Measurements from ENCODE around the gene VPS35L. TPM values are rescaled to one million over a fixed set of nuclear protein-coding genes. Genes with fewer than 3 reads are reported as not detected.
A peak's percentile ranks its signal among the peaks of the same experiment; 100 is the strongest.

VPS35L gene
- polyA plus RNA-seq (2011; rRNA removed) (67.1 and 77.8 TPM in 2 replicates), polyA minus RNA-seq (2011; rRNA and poly(A)+ RNA removed) (90.3 and 146 TPM in 2 replicates)

- POLR2A ChIA-PET: interaction anchor here (0.7 to 1.8 kb wide), 9 partner anchors 9 to 765 kb away, joined by 3 to 22 read pairs (median 5); partner anchors contain the start of genes CCP110, GDE1, IQCK and KNOP1
- peak; percentile 99 for DNase-seq (ENCODE audit: low read depth, low spot score)
- no peaks in the 10 kb centered on the region for H3K9me3 ChIP-seq (ENCODE audit: control insufficient read depth, insufficient read depth, low read length)
- H3K4me3 ChIP-seq (ENCODE audit: low read depth, low read length): peak within 1 kb of the TSS; percentile 93
- peak within 1 kb of the TSS; percentile 80 for H3K27ac ChIP-seq (ENCODE audit: low read depth, low read length)
- CTCF ChIA-PET: interaction anchor here (0.5 to 5.4 kb wide), 28 partner anchors 10 to 994 kb away, joined by 3 to 39 read pairs (median 4); no protein-coding TSS in a partner anchor
- TF ChIP-seq CTCF (IDR thresholded peaks at IDR 0.05; ENCODE audit: low read depth, low read length): peak; percentile 68
- no peaks in the 10 kb centered on the region for H3K27me3 ChIP-seq (ENCODE audit: control insufficient read depth, insufficient read depth, low read length)
Measured at GRCh38 chr16:19555186-19555937, at the start of gene VPS35L. Gene VPS35L, plus strand, starts transcription at chr16:19555703. Its CDS starts 27 bp downstream, at chr16:19555730.

GRCh38 chr16:19506965-19507364 is 48.5 kb upstream of the VPS35L start:
- no peak for TF ChIP-seq CTCF (IDR thresholded peaks at IDR 0.05; ENCODE audit: low read depth, low read length)
- no peak for DNase-seq (ENCODE audit: low read depth, low spot score)
- ChIA-PET POLR2A (no interaction called here), CTCF (interaction anchor here (1.2 kb wide), 1 partner anchor 421 kb away, joined by 3 read pairs; no protein-coding TSS in a partner anchor)
- H3K27me3 ChIP-seq (ENCODE audit: control insufficient read depth, insufficient read depth, low read length): no peaks in the 10 kb centered on the region
- no peak overlapping the region for H3K27ac ChIP-seq (ENCODE audit: low read depth, low read length)
- H3K4me3 ChIP-seq (ENCODE audit: low read depth, low read length): no peak overlapping the region
- no peaks in the 10 kb centered on the region for H3K9me3 ChIP-seq (ENCODE audit: control insufficient read depth, insufficient read depth, low read length)

- Histone ChIP-seq H3K27me3 (ENCODE audit: control insufficient read depth, insufficient read depth, low read length) (no peaks in the 10 kb centered on the region), H3K9me3 (ENCODE audit: control insufficient read depth, insufficient read depth, low read length) (no peaks in the 10 kb centered on the region), H3K4me3 (ENCODE audit: low read depth, low read length) (no peak overlapping the region), H3K27ac (ENCODE audit: low read depth, low read length) (no peak overlapping the region)
- POLR2A ChIA-PET: no interaction called here
- no peak for DNase-seq (ENCODE audit: low read depth, low spot score)
- CTCF ChIA-PET: interaction anchor here (1.0 kb wide), 1 partner anchor 421 kb away, joined by 3 read pairs; no protein-coding TSS in a partner anchor
- TF ChIP-seq CTCF (IDR thresholded peaks at IDR 0.05; ENCODE audit: low read depth, low read length): no peak
Measured at GRCh38 chr16:19507867-19508266, 47.6 kb upstream of the VPS35L start.

- no peak for DNase-seq (ENCODE audit: low read depth, low spot score)
- H3K4me3 ChIP-seq (ENCODE audit: low read depth, low read length): no peak overlapping the region
- no peaks in the 10 kb centered on the region for H3K9me3 ChIP-seq (ENCODE audit: control insufficient read depth, insufficient read depth, low read length)
- no peaks in the 10 kb centered on the region for H3K27me3 ChIP-seq (ENCODE audit: control insufficient read depth, insufficient read depth, low read length)
- ChIA-PET POLR2A (no interaction called here), CTCF (interaction anchor here (1.2 to 7.8 kb wide), 3 partner anchors 9 to 395 kb away, joined by 4 to 70 read pairs (median 5); partner anchors contain the start of gene VPS35L)
- H3K27ac ChIP-seq (ENCODE audit: low read depth, low read length): no peak overlapping the region
- no peak for TF ChIP-seq CTCF (IDR thresholded peaks at IDR 0.05; ENCODE audit: low read depth, low read length)
Measured at GRCh38 chr16:19512297-19512696, 43.2 kb upstream of the VPS35L start.

Data from AG04450 (cell line).